ENCODE measurements around the gene ELOVL1. TPM values are rescaled to one million over a fixed set of nuclear protein-coding genes. Genes with fewer than 3 reads are reported as not detected.

ELOVL1 gene
- total and polyA plus RNA-seq, 2 of the 13 experiments (the other 11 are each of a cell fraction or from before 2014, with no cell fraction given) = 55.2 to 77.4 TPM

GRCh38 chr1:43340559-43340958 lies 27.3 kb downstream of the ELOVL1 start (continued):
- TF ChIP-seq ZNF597 (CRISPR knock-in tag; IDR thresholded peaks at IDR 0.05) (no peak), ZNF678 (CRISPR knock-in tag; IDR thresholded peaks at IDR 0.05) (no peak), PHF20 (CRISPR knock-in tag; IDR thresholded peaks at IDR 0.05) (no peak)

- H3K9me3 ChIP-seq (ENCODE audit: low read length) = no peaks in the 10 kb centered on the region
- H3K79me2 ChIP-seq (ENCODE audit: insufficient read depth, low read length) = no peaks in the 10 kb centered on the region
- FAIRE-seq (no peak), DNase-seq (ENCODE audit: low spot score) (no peak), ATAC-seq (no peak)
- no TSS peak for BruUV-seq (replicated peaks)
- H2AFZ ChIP-seq (ENCODE audit: low read length) = no peak overlapping the region
- no peak for TF ChIP-seq ZNF598 (CRISPR knock-in tag; IDR thresholded peaks at IDR 0.05; ENCODE audit: borderline replicate concordance)
- TF ChIP-seq CEBPB (IDR thresholded peaks at IDR 0.05; ENCODE audit: borderline replicate concordance, low read depth, low read length) = peak; percentile 60
- TF ChIP-seq BHLHE40 (IDR thresholded peaks at IDR 0.05; ENCODE audit: low read length) = no peak
- 60% methylated on average over 6 of the region's 6 CpGs for WGBS (ENCODE audit: low lambda C conversion rate)
- no peaks in the 10 kb centered on the region for H3K27me3 ChIP-seq (ENCODE audit: control insufficient read depth in 1 of 2, insufficient read depth in 2 of 2, low read length in 2 of 2)
- in situ Hi-C loops (cut with HindIII; ENCODE audit: extremely low pct_ligation_motif_present, low pct_unique_long_range_greater_than_20kb) = no loop called here
- H3K4me3 ChIP-seq (replicated peaks in 1 of 3; ENCODE audit: insufficient read depth in 1 of 3, low read depth in 2 of 3, low read length in 3 of 3) = no peak overlapping the region
- intact Hi-C loops (cut with micrococcal nuclease; ENCODE audit: unreplicated experiment) = loop anchor here (2.0 kb wide), 1 partner anchor 63 kb away; no protein-coding TSS in a partner anchor
- no peak overlapping the region for H3K27ac ChIP-seq (ENCODE audit: extremely low read length, insufficient read depth, low read length)
- no peaks in the 10 kb centered on the region for H4K20me1 ChIP-seq (ENCODE audit: insufficient read depth, low read length)
- peaks cover 43% of the 10 kb centered on the region for H3K4me1 ChIP-seq (ENCODE audit: insufficient read depth, low read length)
- H3K9ac ChIP-seq (ENCODE audit: insufficient read depth, low read depth, low read length) = no peak overlapping the region
- CTCF ChIA-PET (ENCODE audit: low intra/inter-chr PET ratio, low total read pairs) = no interaction called here
- H3K36me3 ChIP-seq (replicated peaks in 1 of 2; ENCODE audit: control insufficient read depth in 1 of 2, insufficient read depth in 2 of 2, low read length in 2 of 2) = no peaks in the 10 kb centered on the region
- peak overlapping the region; percentile 46 for H3K4me2 ChIP-seq (ENCODE audit: low read depth, low read length)
- POLR2A ChIA-PET = interaction anchor here (1.4 kb wide), 1 partner anchor 9 kb away, joined by 4 read pairs; no protein-coding TSS in a partner anchor
These were observed 28.1 kb downstream of the ELOVL1 start for GRCh38 chr1:43339584-43340232.
